WI38 (cell line): ENCODE measurements around the gene OR51E2.

ENCODE experiments used
- H3K4me3 ChIP-seq: 2 replicates; pipeline ENCODE4 v1.5.1; 2011; ENCODE audit warnings: low read depth, mild to moderate bottlenecking, control low read depth, low read length
- CTCF ChIP-seq: IDR thresholded peaks from 2 replicates; pipeline ENCODE4 v1.5.1; 2012; ENCODE audit warnings: low read depth, mild to moderate bottlenecking, control low read depth, low read length

OR51E2 gene

GRCh38 chr11:4704054-4704789, 6.6 kb upstream of the OR51E2 start, which contains the start of gene MMP26:
MMP26 (plus strand) TSS chr11:4704784.
- no peak within 1 kb of the TSS for H3K4me3 ChIP-seq
- no peak for TF ChIP-seq CTCF

- H3K4me3 ChIP-seq: no peak overlapping the region
- no peak for TF ChIP-seq CTCF
Observed at GRCh38 chr11:4700436-4700820, 2.8 kb upstream of the OR51E2 start.

- TF ChIP-seq CTCF: no peak
- H3K4me3 ChIP-seq: no peak overlapping the region
Observed at GRCh38 chr11:4699697-4700435, 2.2 kb upstream of the OR51E2 start.

- H3K4me3 ChIP-seq: no peak overlapping the region
- no peak for TF ChIP-seq CTCF
Observed at GRCh38 chr11:4695442-4695841, 2.2 kb downstream of the OR51E2 start.

- H3K4me3 ChIP-seq: no peak overlapping the region
- TF ChIP-seq CTCF: no peak
Observed at GRCh38 chr11:4684631-4685285, 12.9 kb downstream of the OR51E2 start.

GRCh38 chr11:4682623-4683419, 14.8 kb downstream of the OR51E2 start:
- TF ChIP-seq CTCF: no peak
- no peak overlapping the region for H3K4me3 ChIP-seq
